ENCODE results near the gene PLXDC2.

Gene PLXDC2

GRCh38 chr10:19922236-19922963, 106.2 kb downstream of the PLXDC2 start:
- no peak overlapping the region for H3K9ac ChIP-seq (ENCODE audit: low read length)
- peak overlapping the region; percentile 65 for H3K27ac ChIP-seq (ENCODE audit: low read depth, low read length)
- H3K36me3 ChIP-seq (ENCODE audit: control insufficient read depth, insufficient read depth, low read length), result no peaks in the 10 kb centered on the region
- peak overlapping the region; percentile 13 for H3K4me3 ChIP-seq (ENCODE audit: low read length)
- peaks cover 10% of the 10 kb centered on the region for H3K4me1 ChIP-seq (ENCODE audit: control insufficient read depth, insufficient read depth, low read length)
- H3K27me3 ChIP-seq (ENCODE audit: control insufficient read depth, insufficient read depth, low read length), result no peaks in the 10 kb centered on the region

GRCh38 chr10:19925064-19925463, 108.8 kb downstream of the PLXDC2 start:
- no peaks in the 10 kb centered on the region for H3K36me3 ChIP-seq (ENCODE audit: control insufficient read depth, insufficient read depth, low read length)
- no peak overlapping the region for H3K9ac ChIP-seq (ENCODE audit: low read length)
- H3K27ac ChIP-seq (ENCODE audit: low read depth, low read length), result no peak overlapping the region
- H3K27me3 ChIP-seq (ENCODE audit: control insufficient read depth, insufficient read depth, low read length), result no peaks in the 10 kb centered on the region
- no peak overlapping the region for H3K4me3 ChIP-seq (ENCODE audit: low read length)
- H3K4me1 ChIP-seq (ENCODE audit: control insufficient read depth, insufficient read depth, low read length), result peaks cover 14% of the 10 kb centered on the region

- H3K9ac ChIP-seq (ENCODE audit: low read length), result no peak overlapping the region
- no peak overlapping the region for H3K27ac ChIP-seq (ENCODE audit: low read depth, low read length)
- H3K27me3 ChIP-seq (ENCODE audit: control insufficient read depth, insufficient read depth, low read length), result no peaks in the 10 kb centered on the region
- peaks cover 11% of the 10 kb centered on the region for H3K4me1 ChIP-seq (ENCODE audit: control insufficient read depth, insufficient read depth, low read length)
- H3K36me3 ChIP-seq (ENCODE audit: control insufficient read depth, insufficient read depth, low read length), result no peaks in the 10 kb centered on the region
- H3K4me3 ChIP-seq (ENCODE audit: low read length), result no peak overlapping the region
Measured at GRCh38 chr10:19928936-19929335, 112.7 kb downstream of the PLXDC2 start.

GRCh38 chr10:19929506-19930140, 113.4 kb downstream of the PLXDC2 start:
- peak overlapping the region; percentile 18 for H3K27ac ChIP-seq (ENCODE audit: low read depth, low read length)
- H3K9ac ChIP-seq (ENCODE audit: low read length), result no peak overlapping the region
- no peaks in the 10 kb centered on the region for H3K36me3 ChIP-seq (ENCODE audit: control insufficient read depth, insufficient read depth, low read length)

GRCh38 chr10:19930936-19931893, 115.0 kb downstream of the PLXDC2 start:
- Histone ChIP-seq H3K36me3 (ENCODE audit: control insufficient read depth, insufficient read depth, low read length) (no peaks in the 10 kb centered on the region), H3K27ac (ENCODE audit: low read depth, low read length) (peak overlapping the region; percentile 44), H3K4me3 (ENCODE audit: low read length) (no peak overlapping the region), H3K27me3 (ENCODE audit: control insufficient read depth, insufficient read depth, low read length) (no peaks in the 10 kb centered on the region), H3K4me1 (ENCODE audit: control insufficient read depth, insufficient read depth, low read length) (peaks cover 11% of the 10 kb centered on the region), H3K9ac (ENCODE audit: low read length) (no peak overlapping the region)

More at GRCh38 chr10:19929506-19930140, 113.4 kb downstream of the PLXDC2 start:
- Histone ChIP-seq H3K4me1 (ENCODE audit: control insufficient read depth, insufficient read depth, low read length) (peaks cover 11% of the 10 kb centered on the region), H3K4me3 (ENCODE audit: low read length) (no peak overlapping the region), H3K27me3 (ENCODE audit: control insufficient read depth, insufficient read depth, low read length) (no peaks in the 10 kb centered on the region)

GRCh38 chr10:19931894-19932590, 115.8 kb downstream of the PLXDC2 start:
- H3K27me3 ChIP-seq (ENCODE audit: control insufficient read depth, insufficient read depth, low read length), result no peaks in the 10 kb centered on the region
- H3K27ac ChIP-seq (ENCODE audit: low read depth, low read length), result no peak overlapping the region
- peaks cover 11% of the 10 kb centered on the region for H3K4me1 ChIP-seq (ENCODE audit: control insufficient read depth, insufficient read depth, low read length)
- H3K9ac ChIP-seq (ENCODE audit: low read length), result no peak overlapping the region
- H3K4me3 ChIP-seq (ENCODE audit: low read length), result no peak overlapping the region
- H3K36me3 ChIP-seq (ENCODE audit: control insufficient read depth, insufficient read depth, low read length), result no peaks in the 10 kb centered on the region

GRCh38 chr10:19932806-19933371, 116.7 kb downstream of the PLXDC2 start:
- Histone ChIP-seq H3K9ac (ENCODE audit: low read length) (no peak overlapping the region), H3K27me3 (ENCODE audit: control insufficient read depth, insufficient read depth, low read length) (no peaks in the 10 kb centered on the region), H3K4me3 (ENCODE audit: low read length) (no peak overlapping the region), H3K36me3 (ENCODE audit: control insufficient read depth, insufficient read depth, low read length) (no peaks in the 10 kb centered on the region), H3K27ac (ENCODE audit: low read depth, low read length) (no peak overlapping the region), H3K4me1 (ENCODE audit: control insufficient read depth, insufficient read depth, low read length) (peaks cover 11% of the 10 kb centered on the region)

- Histone ChIP-seq H3K27ac (ENCODE audit: low read depth, low read length) (no peak overlapping the region), H3K36me3 (ENCODE audit: control insufficient read depth, insufficient read depth, low read length) (no peaks in the 10 kb centered on the region), H3K9ac (ENCODE audit: low read length) (no peak overlapping the region), H3K4me3 (ENCODE audit: low read length) (no peak overlapping the region), H3K4me1 (ENCODE audit: control insufficient read depth, insufficient read depth, low read length) (peaks cover 11% of the 10 kb centered on the region), H3K27me3 (ENCODE audit: control insufficient read depth, insufficient read depth, low read length) (no peaks in the 10 kb centered on the region)
Measured at GRCh38 chr10:19933772-19934171, 117.5 kb downstream of the PLXDC2 start.

- Histone ChIP-seq H3K36me3 (ENCODE audit: control insufficient read depth, insufficient read depth, low read length) (no peaks in the 10 kb centered on the region), H3K4me1 (ENCODE audit: control insufficient read depth, insufficient read depth, low read length) (peaks cover 8% of the 10 kb centered on the region), H3K27me3 (ENCODE audit: control insufficient read depth, insufficient read depth, low read length) (no peaks in the 10 kb centered on the region), H3K27ac (ENCODE audit: low read depth, low read length) (no peak overlapping the region), H3K4me3 (ENCODE audit: low read length) (no peak overlapping the region), H3K9ac (ENCODE audit: low read length) (no peak overlapping the region)
Measured at GRCh38 chr10:19935176-19935575, 118.9 kb downstream of the PLXDC2 start.

- peaks cover 8% of the 10 kb centered on the region for H3K4me1 ChIP-seq (ENCODE audit: control insufficient read depth, insufficient read depth, low read length)
- no peaks in the 10 kb centered on the region for H3K27me3 ChIP-seq (ENCODE audit: control insufficient read depth, insufficient read depth, low read length)
- no peak overlapping the region for H3K9ac ChIP-seq (ENCODE audit: low read length)
- no peak overlapping the region for H3K27ac ChIP-seq (ENCODE audit: low read depth, low read length)
- no peaks in the 10 kb centered on the region for H3K36me3 ChIP-seq (ENCODE audit: control insufficient read depth, insufficient read depth, low read length)
- H3K4me3 ChIP-seq (ENCODE audit: low read length), result no peak overlapping the region
Measured at GRCh38 chr10:19936289-19936688, 120.1 kb downstream of the PLXDC2 start.

GRCh38 chr10:19937989-19938388, 121.8 kb downstream of the PLXDC2 start:
- Histone ChIP-seq H3K36me3 (ENCODE audit: control insufficient read depth, insufficient read depth, low read length) (no peaks in the 10 kb centered on the region), H3K27ac (ENCODE audit: low read depth, low read length) (no peak overlapping the region), H3K4me3 (ENCODE audit: low read length) (no peak overlapping the region), H3K9ac (ENCODE audit: low read length) (no peak overlapping the region), H3K27me3 (ENCODE audit: control insufficient read depth, insufficient read depth, low read length) (no peaks in the 10 kb centered on the region), H3K4me1 (ENCODE audit: control insufficient read depth, insufficient read depth, low read length) (no peaks in the 10 kb centered on the region)

All from rectal smooth muscle tissue (tissue), 1 donor.